NCI-H1417 treated with DMSO at 0.1 percent for 48 hours (cell line): ENCODE data around the gene PJA1.

Experiments
- DNase-seq: peaks from one replicate; lab custom pipeline; 2025; lab: John Stamatoyannopoulos, UW

The PJA1 gene

DNA sequence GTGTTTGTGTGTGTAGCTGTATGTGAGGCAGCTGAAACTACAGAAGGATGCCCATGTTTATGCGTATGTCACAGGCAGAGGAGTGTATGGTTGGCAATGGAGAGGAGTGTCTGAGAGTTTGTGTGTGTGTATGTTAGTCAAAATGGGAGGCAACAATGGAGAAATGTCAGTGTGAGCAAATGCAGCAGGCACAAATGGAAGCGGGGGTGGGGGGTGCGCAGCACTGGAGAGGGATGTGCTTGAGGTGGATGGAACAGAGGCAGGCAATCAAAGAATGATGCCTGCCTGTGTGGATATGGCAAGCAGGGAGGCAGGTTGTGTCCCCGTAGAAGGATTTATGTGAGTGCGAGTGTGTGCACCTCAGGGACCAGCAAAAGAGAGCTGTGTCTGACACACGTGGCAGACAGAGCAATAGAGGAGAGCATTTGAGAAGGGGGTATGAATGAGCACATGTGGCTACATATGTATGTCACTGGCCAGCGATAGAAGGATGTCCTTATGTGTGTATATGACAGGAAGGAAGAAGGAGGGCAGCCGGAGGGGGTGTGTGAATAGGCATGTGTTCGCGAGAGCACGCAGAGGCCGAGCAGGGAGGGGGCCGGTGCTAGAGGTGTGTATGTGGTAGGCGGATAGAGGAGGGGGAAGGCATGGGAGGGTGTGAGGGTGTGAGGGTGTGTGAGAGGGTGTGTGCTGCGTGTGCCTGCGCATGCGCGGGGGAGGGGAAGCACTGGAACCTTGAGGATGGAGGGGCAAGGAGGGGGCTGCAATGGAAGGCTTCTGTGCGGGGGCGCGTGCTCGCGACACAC, 1.1 kb downstream of the PJA1 start:
- DNase-seq, result no peak

DNA sequence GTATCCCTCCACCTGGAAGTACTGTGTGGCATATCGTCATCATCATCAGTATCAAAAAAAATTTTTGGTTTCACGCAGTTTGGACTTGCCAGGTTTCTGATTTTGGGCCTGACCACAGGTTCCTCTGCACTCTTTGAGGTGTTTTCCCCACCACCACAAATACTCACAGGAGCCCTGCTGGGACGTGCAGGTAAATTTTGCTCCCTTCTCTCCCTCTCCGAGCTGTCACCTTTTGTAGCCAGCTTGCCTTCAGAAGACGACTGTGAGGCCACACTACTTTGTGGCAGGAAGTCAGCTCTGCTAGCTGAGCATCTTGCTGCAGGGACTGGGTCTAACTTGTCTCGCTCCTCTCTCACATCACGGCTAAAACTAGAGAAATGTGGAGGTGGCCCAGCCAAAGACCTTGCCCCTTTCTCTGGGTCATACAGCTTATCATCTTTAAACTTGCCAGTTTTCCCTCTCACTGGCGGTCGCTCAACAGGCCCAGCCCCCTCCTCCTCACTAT, 2.8 kb downstream of the PJA1 start:
- DNase-seq, result no peak

DNA sequence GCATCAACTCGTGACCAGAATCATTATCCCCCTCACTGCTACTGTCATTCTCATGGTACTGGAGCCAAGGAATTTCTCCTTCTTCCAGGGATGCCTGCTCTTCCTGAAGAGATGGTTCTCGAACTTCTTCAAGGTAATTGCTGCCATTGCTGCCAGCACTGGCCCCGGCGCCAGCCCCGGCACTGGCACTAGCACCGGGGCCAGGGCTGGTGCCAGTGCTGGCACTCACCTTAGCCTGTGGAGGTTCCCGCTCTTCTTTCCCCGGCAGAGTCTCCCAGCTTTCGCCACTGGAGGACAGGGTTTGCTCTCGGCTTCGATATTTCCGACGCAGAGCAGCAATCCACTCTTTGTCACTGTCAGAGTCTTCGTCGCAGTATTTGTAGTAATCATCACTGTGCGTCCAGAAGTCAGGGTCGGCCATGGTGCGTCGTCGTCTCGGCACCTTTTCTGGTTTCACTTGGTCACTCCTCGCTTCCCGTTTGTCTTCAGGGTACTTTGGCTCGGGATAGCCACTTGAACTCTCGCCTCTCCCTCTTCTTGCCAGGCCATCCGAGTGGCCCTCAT, 3.4 kb downstream of the PJA1 start:
- DNase-seq, result no peak

DNA sequence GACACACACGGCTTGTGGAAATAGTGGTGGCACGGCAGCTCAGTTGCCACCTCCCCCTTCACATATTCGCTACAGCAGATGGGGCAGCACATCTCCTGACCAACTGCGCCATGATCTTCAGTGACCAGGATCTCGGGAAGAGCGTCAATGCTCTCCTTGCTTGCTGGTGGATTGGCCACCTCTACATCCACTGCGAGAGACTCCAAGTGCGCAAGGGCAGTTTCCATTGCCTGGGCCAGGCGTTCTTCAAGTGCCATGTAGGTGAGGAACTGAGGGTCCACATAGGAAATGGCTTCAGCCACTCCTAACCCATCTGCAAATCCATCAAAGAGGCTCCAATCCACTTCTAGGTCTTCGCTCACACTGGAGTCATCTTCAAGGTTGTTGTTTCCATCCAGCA, 3.9 kb downstream of the PJA1 start:
- DNase-seq, result no peak

DNA sequence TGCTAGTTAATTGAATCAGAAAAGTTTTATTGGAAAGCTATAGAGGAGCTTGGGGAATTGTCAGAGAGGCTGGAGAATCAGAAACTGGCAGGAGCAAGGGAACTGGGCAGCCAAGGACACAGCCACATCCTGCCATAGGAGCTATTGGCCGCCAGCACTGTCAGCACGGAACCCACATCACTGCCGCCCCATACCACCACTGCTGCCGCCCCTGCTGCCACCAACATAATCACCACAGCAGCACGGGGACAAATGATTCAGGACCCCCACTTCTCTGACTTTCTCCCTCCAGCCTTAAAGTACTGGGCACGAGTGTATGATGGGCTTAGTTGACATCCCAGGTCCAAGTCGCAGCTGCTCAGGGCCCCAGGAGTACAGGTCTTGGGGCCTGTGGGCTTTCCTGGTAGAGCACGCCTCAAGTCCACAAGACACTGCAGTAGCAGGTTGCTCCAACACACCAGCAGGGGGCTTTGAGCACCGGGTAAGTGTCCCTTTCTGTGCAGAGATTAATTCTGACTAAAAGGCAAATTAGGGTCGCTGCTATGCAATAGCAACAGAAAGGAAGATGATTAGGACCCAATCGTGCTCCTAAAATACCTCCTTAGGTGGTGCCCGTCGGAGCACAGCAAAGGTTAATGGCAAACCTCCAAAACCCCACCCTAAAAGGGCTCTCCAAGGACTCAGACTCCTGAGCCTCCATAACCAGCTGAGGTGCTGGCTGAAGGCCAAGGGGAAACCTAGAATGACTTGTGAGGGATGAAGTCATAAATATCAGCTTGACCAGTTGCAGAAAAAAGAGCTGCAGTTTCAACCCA, 6.9 kb downstream of the PJA1 start:
- DNase-seq, result no peak

DNA sequence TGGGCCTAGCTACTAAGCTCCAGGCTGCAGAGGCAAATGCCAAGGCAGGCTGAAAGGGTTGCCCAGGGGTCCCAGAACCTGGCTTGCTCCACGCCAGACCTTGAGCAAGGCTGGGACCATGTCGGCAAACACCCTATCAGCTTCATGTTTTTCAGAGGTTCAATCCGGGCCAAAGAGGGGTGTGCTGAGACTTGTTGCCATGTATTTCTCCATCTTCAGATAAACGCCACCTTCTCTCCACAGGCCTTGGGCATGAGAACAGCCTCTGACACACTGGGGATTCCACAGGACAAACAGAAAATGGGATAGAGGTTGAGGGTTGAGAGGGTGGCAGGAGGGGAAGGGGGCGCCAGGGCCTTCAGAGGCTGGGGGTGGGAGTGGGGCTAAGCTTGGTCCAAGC, 8.6 kb downstream of the PJA1 start:
- DNase-seq, result no peak

DNA sequence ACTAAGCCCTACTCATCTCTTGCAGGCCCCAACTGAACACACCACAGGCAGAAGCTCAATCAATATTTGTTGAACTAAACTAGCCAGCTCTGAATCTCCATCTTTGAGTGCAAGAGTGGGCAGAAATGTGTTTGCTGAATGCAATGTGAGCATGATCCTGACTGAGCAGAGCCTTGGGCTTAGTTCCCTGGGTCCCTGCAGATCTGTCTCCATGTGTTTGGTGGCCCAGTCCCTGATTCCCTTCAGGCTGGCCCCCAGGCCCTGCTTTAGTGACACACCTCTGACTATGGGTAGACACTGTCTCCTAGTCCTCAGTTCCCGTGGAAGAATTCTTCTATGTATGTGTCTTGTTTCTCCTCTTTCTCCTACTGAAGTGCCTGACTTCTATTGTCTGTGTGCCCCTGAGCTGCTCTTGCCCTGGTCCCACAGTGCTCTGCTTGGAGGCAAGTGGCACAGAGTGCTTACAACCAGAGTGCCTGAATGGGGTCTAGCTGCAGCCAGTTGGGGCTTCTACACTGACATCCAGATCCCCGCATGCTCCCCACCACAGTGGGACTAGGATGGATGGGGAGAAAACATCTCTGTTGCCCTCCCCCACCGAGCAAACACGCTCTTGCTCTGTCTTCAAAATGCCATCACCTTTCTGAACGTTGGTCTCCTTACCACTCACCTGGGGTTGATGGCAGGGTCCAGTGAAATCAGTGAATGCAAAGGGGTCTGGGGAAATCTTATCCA, 9.3 kb downstream of the PJA1 start:
- no peak for DNase-seq

DNA sequence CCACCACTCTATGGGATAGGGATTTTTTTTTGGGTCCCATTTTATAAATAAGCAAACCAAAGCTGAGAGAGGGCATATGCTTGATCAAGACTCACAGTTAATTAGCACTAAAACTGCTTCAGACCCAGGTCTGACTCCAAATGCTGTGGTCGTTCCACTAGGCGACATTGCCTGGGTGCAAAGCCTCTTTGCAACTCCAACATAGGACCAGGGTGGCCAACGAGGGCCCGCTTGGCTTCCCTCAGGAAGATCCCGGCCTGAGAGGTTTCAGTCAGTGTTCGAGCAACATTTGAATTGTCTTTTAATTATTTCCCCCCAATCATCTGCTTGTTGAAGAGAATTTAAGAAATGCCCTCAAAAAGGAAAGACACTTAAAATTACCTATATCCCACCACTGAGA, 11.2 kb downstream of the PJA1 start:
- DNase-seq, result no peak

DNA sequence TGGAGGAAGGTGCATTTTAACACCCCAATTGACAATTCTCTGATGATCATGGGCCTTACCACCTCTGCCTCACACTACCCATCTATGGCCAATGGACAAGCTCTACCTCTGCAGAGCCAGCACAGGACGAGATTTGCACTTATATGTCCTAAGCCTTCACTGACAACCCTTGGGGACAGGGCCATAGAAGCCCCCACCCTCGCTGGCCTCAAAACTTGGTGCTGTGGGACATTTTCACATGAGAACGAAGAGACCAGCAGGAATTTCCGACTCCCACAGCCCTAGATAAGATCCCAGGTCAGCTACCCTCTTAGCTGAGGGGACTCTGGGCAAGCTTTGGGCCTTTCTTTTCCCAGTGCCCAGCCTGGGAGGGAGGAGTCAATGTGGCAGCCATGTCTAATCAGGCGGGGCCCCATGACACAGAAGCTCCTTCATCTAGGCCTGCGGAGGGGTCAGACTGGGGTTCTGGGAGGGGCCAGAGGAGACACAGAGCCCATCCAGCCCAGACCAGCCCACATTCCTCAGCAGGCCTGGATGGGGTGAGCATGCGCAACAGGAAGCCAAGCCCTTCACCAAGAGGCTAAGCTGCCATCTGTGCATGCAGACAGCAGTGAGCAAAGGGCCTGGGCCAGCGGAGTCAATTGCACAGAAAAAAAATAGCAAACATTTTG, 12.1 kb downstream of the PJA1 start:
- DNase-seq, result no peak

DNA sequence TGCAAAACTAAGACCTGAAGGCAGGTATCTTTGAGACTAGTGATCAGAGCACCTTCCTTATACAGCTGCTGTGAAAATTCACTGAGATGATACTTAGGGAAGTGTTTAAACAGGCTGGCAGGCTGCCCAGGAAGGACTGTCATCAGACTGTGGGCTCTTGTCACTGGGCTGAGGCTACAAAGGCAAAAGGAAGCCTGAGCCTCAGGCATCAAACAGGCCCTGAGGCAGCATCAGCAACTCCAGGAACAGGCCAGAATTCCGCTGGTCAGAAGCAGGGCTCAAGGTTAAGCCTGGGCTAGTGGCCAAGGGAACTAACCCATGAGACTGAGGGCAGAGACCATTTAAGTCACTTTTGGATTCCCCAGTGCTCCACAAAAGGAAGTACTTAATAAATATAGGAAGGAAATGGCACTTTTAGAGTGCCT, 12.8 kb downstream of the PJA1 start:
- DNase-seq, result no peak

DNA sequence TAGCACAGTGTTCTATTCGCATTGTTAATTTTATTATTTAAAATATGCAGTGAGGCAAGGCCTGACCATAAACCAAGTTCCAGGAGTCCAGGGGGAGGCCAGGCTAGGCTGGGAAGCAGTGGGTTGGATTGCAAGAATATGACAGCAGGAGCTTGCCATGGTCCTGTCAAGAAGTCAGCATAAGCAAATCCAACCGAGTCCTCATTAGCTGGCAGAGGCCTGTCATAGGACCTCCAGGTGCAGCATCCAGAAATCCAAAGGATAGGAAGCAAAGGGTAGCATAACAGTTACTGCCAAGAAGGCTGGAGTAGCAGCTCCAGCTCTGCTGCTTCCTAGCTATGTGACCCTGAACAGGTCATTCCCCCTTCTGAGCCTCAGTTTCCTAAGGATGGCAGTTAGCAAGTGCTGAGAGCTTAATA, 13.4 kb downstream of the PJA1 start:
- no peak for DNase-seq

DNA sequence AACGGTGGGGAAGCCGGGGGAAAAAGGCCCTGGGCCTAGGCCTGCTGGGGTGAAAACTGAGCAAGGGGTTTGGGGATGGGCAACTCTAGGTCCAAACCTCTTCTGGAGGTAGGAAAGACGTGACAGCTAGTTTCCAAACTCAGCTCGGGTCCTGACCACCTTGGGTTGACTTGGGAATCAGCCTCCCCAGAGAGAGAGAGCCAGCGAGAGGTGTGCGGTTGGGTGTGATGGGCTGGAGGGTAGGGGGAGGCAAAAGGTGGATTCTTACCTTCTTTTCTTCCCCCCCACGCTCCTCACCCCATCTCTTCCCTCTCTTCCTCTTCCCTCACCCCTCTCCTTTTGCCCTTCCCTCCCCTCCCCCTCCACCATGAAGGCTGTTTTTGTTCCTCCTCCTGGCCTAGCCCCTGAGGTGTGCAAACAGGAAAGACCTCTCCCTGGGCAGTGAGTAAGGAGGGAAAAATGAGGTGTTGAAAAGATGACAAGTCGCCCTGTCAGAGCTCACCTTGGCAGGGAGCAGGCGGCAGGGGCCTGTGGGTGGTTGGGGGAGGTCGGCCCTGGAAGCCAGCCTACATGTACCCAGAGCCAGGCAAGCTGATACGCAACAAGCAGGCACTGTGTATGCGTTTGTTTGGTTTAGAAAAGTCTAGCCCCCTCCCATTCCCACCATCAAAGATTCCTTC, 14.8 kb downstream of the PJA1 start:
- DNase-seq, result no peak

DNA sequence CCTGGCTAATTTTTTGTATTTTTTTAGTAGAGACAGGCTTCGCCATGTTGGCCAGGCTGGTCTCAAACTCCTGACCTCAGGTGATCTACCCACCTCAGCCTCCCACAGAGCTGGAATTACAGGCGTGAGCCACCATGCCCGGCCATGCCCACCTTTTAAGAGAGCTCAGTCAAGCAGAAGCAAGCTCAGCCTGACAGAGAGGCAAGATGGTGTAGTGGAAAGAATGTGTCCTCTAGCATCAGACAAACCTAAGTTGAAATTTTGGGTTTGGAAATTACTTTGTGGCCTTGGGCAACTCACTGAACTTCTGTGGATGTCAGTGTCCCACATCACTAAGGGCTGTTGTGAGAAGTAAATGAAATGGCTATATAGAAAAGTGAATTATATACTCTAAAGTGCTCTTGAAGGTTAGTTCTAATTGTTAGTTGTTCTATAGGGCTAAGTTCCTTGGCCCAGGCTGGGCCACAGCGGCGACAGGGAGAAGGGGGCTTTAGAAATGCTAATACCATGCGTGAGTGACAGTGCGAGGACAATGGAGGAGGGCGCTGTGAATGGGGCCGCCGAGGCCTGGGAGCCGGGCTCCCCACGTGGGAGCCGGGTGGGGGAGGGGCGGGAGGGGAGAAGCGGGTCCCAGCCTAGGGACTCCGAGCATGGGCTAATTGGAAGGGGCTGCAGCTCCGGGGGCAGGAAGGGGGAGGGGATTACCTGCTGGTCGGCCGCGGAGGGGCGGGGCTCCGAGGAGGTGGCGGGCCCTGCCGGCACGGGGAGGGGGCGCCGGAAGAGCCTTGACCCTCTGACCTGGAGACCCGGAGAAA, 15.6 kb downstream of the PJA1 start:
- no peak for DNase-seq

DNA sequence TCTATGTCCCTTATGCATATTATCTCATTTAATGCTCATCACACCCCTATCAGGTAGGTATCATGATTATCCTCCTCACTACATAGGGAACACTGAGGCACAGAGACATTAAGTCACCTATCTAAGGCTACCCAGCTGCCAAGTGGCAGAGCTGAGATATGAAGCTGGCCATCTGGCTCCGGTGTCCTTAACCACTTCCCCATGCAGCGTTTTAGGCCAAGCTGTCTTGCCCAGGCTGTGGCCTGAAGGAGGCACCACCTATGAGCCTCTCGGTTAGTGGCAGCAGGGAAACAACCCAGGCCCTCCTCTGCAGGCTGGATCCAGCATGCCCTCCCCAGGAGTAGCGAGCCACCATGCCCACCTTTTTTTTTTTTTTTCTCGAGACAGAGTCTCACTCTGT, 16.3 kb downstream of the PJA1 start:
- DNase-seq, result no peak

DNA sequence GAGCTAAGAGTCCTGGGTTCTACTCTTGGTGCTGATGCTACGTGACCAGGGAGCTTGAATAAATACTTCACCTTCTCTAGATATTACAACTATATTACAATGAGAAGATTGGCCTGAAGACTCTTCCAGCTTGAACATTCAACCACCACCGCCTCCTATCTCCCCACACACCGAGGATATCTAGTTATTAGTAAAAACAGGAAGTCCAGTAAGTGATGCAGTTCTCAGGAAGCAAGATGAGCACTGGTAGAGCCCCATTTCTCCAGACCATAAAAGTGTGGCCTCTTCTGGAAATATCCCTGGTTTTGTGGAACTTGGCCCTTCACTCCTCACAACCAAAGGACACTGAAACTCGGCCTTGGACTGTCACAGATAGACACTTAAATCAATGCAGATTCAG, 18.5 kb downstream of the PJA1 start:
- DNase-seq, result no peak

DNA sequence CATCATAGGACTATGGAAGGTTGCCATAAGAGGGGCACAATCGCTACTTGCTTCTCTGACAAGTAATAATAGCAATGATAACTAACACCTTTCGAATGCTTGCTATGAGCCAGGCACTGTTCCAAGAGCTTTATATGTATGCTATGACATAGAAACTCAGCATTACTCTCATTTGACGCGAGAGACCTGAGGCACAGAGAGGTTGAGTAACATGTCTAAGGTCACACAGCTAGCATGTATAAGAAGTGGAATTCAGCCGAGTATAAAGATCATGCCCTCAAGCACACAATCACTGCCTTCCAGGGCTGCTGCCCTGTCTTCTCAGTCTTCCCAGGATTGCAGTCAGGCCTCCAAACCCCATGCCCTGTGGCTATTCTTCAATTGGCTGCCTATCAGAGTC, 19.5 kb downstream of the PJA1 start:
- no peak for DNase-seq

DNA sequence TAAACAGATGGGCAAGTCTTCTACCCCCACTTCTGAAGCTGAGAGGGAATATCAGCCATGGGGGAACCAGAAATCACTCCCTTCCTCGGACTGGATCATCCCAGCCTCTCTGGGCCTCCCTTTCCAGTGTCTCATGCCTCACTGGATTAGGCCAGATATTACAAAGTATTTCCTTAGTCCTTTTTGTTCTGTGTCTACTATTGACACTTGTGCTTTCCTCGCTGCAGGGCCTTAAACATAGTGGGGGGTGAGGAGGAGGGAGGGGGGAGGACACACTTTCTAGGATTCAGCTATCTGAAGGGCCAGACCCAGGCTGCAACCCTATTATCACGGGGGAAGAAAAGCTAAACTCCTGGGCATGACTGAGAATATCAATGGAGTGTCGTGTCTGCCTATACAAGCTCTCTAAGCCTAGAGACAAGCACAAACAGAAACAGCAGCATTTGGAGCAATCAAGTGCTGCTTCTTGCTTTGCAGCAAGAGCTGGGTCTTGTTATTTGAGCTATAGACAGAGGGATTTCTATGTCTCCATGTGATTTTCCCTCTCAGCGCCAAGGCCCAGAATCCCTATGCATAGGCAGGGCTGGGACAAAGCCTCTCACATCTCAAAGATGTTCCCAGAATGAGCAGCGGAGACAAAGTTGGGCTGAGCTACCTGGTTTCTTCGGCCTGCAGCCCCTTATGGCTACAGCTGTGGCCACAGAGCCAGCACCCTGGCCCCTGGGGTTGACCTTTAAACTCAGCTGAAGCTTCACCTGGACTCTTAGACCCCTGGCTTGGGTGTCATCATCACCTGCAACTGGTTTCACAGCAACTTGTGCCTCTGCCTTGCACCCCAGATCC, 20.2 kb downstream of the PJA1 start:
- no peak for DNase-seq

DNA sequence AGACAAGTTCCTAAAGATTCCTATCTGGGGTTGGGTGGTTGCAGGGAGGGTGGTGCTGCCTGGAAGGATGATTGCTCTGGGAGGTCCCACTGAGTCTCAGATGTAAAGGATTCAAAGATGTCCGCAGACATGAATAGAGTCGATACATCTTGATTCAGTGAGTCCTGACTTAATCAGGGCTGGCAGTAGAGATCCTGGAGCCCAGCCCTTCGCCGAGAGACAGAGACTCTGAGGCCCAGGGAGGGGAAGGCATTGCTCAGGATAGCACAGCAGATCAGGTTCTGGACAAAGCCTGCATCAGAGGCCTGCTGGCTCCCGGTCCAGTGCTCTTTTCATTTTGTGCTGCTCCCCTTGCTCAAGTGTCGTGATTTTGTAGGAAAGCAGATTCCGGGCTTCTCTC, 21.7 kb downstream of the PJA1 start:
- no peak for DNase-seq

DNA sequence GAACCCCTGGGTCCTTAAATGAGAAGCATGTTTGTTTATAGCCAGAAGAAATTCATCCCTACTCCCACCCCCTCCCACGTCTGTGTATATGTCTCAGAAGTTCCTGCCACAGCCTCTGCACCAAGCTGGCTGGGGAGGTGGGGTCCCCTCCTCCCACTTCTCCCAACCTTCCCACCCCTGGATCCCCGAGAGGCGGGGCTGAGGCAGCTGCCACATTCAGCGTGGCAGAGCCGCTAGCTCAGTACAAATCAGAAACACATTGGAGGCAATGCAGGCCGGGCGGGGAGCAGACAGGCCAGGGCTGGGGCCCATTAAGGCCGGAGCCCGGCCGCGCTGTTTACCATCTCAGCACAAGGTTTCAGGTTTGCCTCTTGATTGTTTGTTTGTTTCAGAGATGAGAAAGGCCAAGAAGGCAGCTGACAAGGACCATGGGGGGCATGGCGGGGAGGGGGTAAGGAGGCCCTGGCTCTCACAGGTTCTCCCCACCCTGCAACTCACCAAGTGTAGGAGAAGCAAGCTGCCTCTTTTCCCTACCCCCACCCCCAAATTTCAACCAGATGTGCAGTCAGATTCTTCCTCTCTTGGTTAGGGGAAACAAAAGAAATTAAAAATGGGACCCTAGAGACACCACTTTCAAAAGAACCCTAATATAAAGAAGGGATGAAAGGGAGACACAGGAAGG, 22.3 kb downstream of the PJA1 start:
- DNase-seq, result no peak
